BLaER1 treated with 17β-estradiol and CSF1 and Interleukin-3, amounts not matched to agents 10 nM and 100 nM (cell line): ENCODE measurements around the gene ARHGAP15.

Experiments
- H3K27ac ChIP-seq, 11 experiments: shearing (Covaris generic); formaldehyde crosslinking; 2 replicates each; pipeline ENCODE4 v1.8.1; 2022
- H3K27me3 ChIP-seq, 11 experiments: shearing (Covaris generic); formaldehyde crosslinking; 2 replicates each; pipeline ENCODE4 v1.8.1; 2022
- H3K36me3 ChIP-seq, 11 experiments: shearing (Covaris generic); formaldehyde crosslinking; 2 replicates each; pipeline ENCODE4 v1.8.1; 2022
- H3K4me1 ChIP-seq, 10 experiments: shearing (Covaris generic); formaldehyde crosslinking; 2 replicates each; pipeline ENCODE4 v1.8.1; 2022
- H3K4me2 ChIP-seq, 11 experiments: shearing (Covaris generic); formaldehyde crosslinking; 2 replicates each; pipeline ENCODE4 v1.8.1; 2022
- H3K4me3 ChIP-seq, 10 experiments: shearing (Covaris generic); formaldehyde crosslinking; 2 replicates each; pipeline ENCODE4 v1.8.1; 2022
- H3K9ac ChIP-seq, 11 experiments: shearing (Covaris generic); formaldehyde crosslinking; 2 replicates each; pipeline ENCODE4 v1.8.1; 2022
- H3K9me3 ChIP-seq, 11 experiments: shearing (Covaris generic); formaldehyde crosslinking; replicated peaks in 1 of 11; 2 replicates each; pipeline ENCODE4 v1.8.1; 2022
- H4K20me1 ChIP-seq, 11 experiments: shearing (Covaris generic); formaldehyde crosslinking; 2 replicates each; pipeline ENCODE4 v1.8.1; 2022
- Cebpa-rat ChIP-seq, 11 experiments: shearing (Covaris generic); IDR thresholded peaks; 2 replicates each; pipeline ENCODE4 v1.8.1; 2022

Gene ARHGAP15

GRCh38 chr2:143375384-143375880 lies 246.2 kb downstream of the ARHGAP15 start:
- no peak overlapping the region for H3K27ac ChIP-seq
- no peak overlapping the region for H3K4me2 ChIP-seq
- H3K4me1 ChIP-seq, result no peaks in the 10 kb centered on the region
- no peak for TF ChIP-seq Cebpa-rat (IDR thresholded peaks at IDR 0.05)
- H4K20me1 ChIP-seq, result no peaks in the 10 kb centered on the region
- no peak overlapping the region for H3K9ac ChIP-seq
- H3K9me3 ChIP-seq, result no peaks in the 10 kb centered on the region
- H3K4me3 ChIP-seq, result no peak overlapping the region
- H3K36me3 ChIP-seq, result peaks cover 0 to 17% (median 0%) of the 10 kb centered on the region in 11 experiments; a peak in 1 of 22 replicates
- no peaks in the 10 kb centered on the region for H3K27me3 ChIP-seq

- H3K4me3 ChIP-seq, result no peak overlapping the region
- no peak overlapping the region for H3K4me2 ChIP-seq
- H3K36me3 ChIP-seq, result peaks cover 0 to 13% (median 0%) of the 10 kb centered on the region in 11 experiments; a peak in 1 of 22 replicates
- no peak overlapping the region for H3K9ac ChIP-seq
- H3K27me3 ChIP-seq, result no peaks in the 10 kb centered on the region
- no peak for TF ChIP-seq Cebpa-rat (IDR thresholded peaks at IDR 0.05)
- no peaks in the 10 kb centered on the region; a peak in 1 of 22 replicates for H4K20me1 ChIP-seq
- H3K9me3 ChIP-seq, result no peaks in the 10 kb centered on the region
- H3K27ac ChIP-seq, result no peak overlapping the region
- H3K4me1 ChIP-seq, result peaks cover 0 to 8% (median 0%) of the 10 kb centered on the region in 10 experiments; a peak in 2 of 20 replicates
These were observed 249.8 kb downstream of the ARHGAP15 start for GRCh38 chr2:143378996-143379395.

GRCh38 chr2:143379955-143380354 lies 250.7 kb downstream of the ARHGAP15 start:
- no peak overlapping the region for H3K4me3 ChIP-seq
- no peak overlapping the region for H3K9ac ChIP-seq
- H3K36me3 ChIP-seq, result 0 out of 22 replicates have a peak, but pooled peaks cover 0 to 9% (median 0%) of the 10 kb centered on the region in 11 experiments
- H3K4me1 ChIP-seq, result peaks cover 0 to 8% (median 0%) of the 10 kb centered on the region in 10 experiments; a peak in 2 of 20 replicates
- H3K27ac ChIP-seq, result no peak overlapping the region
- no peaks in the 10 kb centered on the region for H3K9me3 ChIP-seq
- TF ChIP-seq Cebpa-rat (IDR thresholded peaks at IDR 0.05), result no peak
- H3K4me2 ChIP-seq, result no peak overlapping the region
- no peaks in the 10 kb centered on the region for H3K27me3 ChIP-seq
- H4K20me1 ChIP-seq, result no peaks in the 10 kb centered on the region; a peak in 1 of 22 replicates

GRCh38 chr2:143382573-143382972 lies 253.4 kb downstream of the ARHGAP15 start:
- Histone ChIP-seq H3K4me3 (no peak overlapping the region), H4K20me1 (peaks cover 0 to under 1% (median 0%) of the 10 kb centered on the region in 11 experiments; a peak in 1 of 22 replicates), H3K9me3 (no peaks in the 10 kb centered on the region), H3K36me3 (peaks cover 0 to 2% (median 0%) of the 10 kb centered on the region in 11 experiments; a peak in 1 of 22 replicates), H3K27ac (no peak overlapping the region), H3K27me3 (no peaks in the 10 kb centered on the region), H3K9ac (no peak overlapping the region), H3K4me1 (peaks cover 0 to 8% (median 0%) of the 10 kb centered on the region in 10 experiments; a peak in 2 of 20 replicates), H3K4me2 (no peak overlapping the region)
- no peak for TF ChIP-seq Cebpa-rat (IDR thresholded peaks at IDR 0.05)

GRCh38 chr2:143383016-143383415 lies 253.8 kb downstream of the ARHGAP15 start:
- Histone ChIP-seq H3K36me3 (peaks cover 0 to 6% (median 0%) of the 10 kb centered on the region in 11 experiments; a peak in 1 of 22 replicates), H3K4me1 (peaks cover 0 to 8% (median 0%) of the 10 kb centered on the region in 10 experiments; a peak in 2 of 20 replicates), H3K4me2 (no peak overlapping the region), H3K9me3 (no peaks in the 10 kb centered on the region), H3K27ac (no peak overlapping the region), H4K20me1 (peaks cover 0 to 3% (median 0%) of the 10 kb centered on the region in 11 experiments; a peak in 2 of 22 replicates), H3K9ac (no peak overlapping the region), H3K4me3 (no peak overlapping the region), H3K27me3 (no peaks in the 10 kb centered on the region)
- TF ChIP-seq Cebpa-rat (IDR thresholded peaks at IDR 0.05), result no peak

- no peak for TF ChIP-seq Cebpa-rat (IDR thresholded peaks at IDR 0.05)
- Histone ChIP-seq H3K4me3 (no peak overlapping the region), H3K4me2 (no peak overlapping the region), H4K20me1 (peaks cover 0 to 3% (median 0%) of the 10 kb centered on the region in 11 experiments; a peak in 2 of 22 replicates), H3K27ac (no peak overlapping the region), H3K36me3 (peaks cover 0 to 7% (median 0%) of the 10 kb centered on the region in 11 experiments; a peak in 2 of 22 replicates), H3K27me3 (no peaks in the 10 kb centered on the region), H3K4me1 (peaks cover 0 to 8% (median 0%) of the 10 kb centered on the region in 10 experiments; a peak in 2 of 20 replicates), H3K9ac (no peak overlapping the region), H3K9me3 (no peaks in the 10 kb centered on the region)
These were observed 254.9 kb downstream of the ARHGAP15 start for GRCh38 chr2:143384111-143384510.

GRCh38 chr2:143390171-143390570 lies 261.0 kb downstream of the ARHGAP15 start:
- Histone ChIP-seq H3K4me3 (no peak overlapping the region), H3K27me3 (no peaks in the 10 kb centered on the region), H3K36me3 (peaks cover 0 to 25% (median 0%) of the 10 kb centered on the region in 11 experiments; a peak in 3 of 22 replicates), H4K20me1 (peaks cover 0 to 3% (median 0%) of the 10 kb centered on the region in 11 experiments; a peak in 1 of 22 replicates), H3K9me3 (no peaks in the 10 kb centered on the region), H3K4me2 (no peak overlapping the region), H3K4me1 (no peaks in the 10 kb centered on the region), H3K9ac (no peak overlapping the region), H3K27ac (no peak overlapping the region)
- TF ChIP-seq Cebpa-rat (IDR thresholded peaks at IDR 0.05), result no peak

- Histone ChIP-seq H3K9ac (no peak overlapping the region), H4K20me1 (peaks cover 0 to 3% (median 0%) of the 10 kb centered on the region in 11 experiments; a peak in 1 of 22 replicates), H3K36me3 (peaks cover 0 to 25% (median 0%) of the 10 kb centered on the region in 11 experiments; a peak in 3 of 22 replicates), H3K4me2 (no peak overlapping the region), H3K9me3 (no peaks in the 10 kb centered on the region), H3K27me3 (no peaks in the 10 kb centered on the region), H3K4me3 (no peak overlapping the region), H3K4me1 (peaks cover 0 to 8% (median 0%) of the 10 kb centered on the region in 10 experiments; a peak in 5 of 20 replicates), H3K27ac (no peak overlapping the region)
- no peak for TF ChIP-seq Cebpa-rat (IDR thresholded peaks at IDR 0.05)
These were observed 263.1 kb downstream of the ARHGAP15 start for GRCh38 chr2:143392358-143392757.

GRCh38 chr2:143394062-143394461 lies 264.8 kb downstream of the ARHGAP15 start:
- Histone ChIP-seq H3K27ac (no peak overlapping the region), H3K9ac (no peak overlapping the region), H3K4me2 (no peak overlapping the region), H3K4me1 (peaks cover 0 to 25% (median 0%) of the 10 kb centered on the region in 10 experiments; a peak in 6 of 20 replicates), H3K4me3 (no peak overlapping the region), H3K9me3 (no peaks in the 10 kb centered on the region), H3K36me3 (peaks cover 0 to 19% (median 0%) of the 10 kb centered on the region in 11 experiments; a peak in 3 of 22 replicates), H3K27me3 (no peaks in the 10 kb centered on the region), H4K20me1 (no peaks in the 10 kb centered on the region)
- no peak for TF ChIP-seq Cebpa-rat (IDR thresholded peaks at IDR 0.05)
